ENCODE results near the gene GRAMD2B. TPM values are rescaled to one million over a fixed set of nuclear protein-coding genes. Genes with fewer than 3 reads are reported as not detected.

GRAMD2B gene
- total RNA-seq, 1 donor from 2014 or later, result 11.0 TPM

- Mint-ChIP-seq H3K27ac (peak overlapping the region; percentile 26), H3K4me1 (peaks cover 30% of the 10 kb centered on the region)
- no peak overlapping the region for H2AFZ ChIP-seq (replicated peaks)
Observed at GRCh38 chr5:126508251-126508961, 85.2 kb downstream of the GRAMD2B start.

GRCh38 chr5:126508962-126509279, 85.7 kb downstream of the GRAMD2B start:
- peaks cover 9% of the 10 kb centered on the region for H3K27me3 Mint-ChIP-seq (ENCODE audit: insufficient read depth, low read depth)
- Histone ChIP-seq H3K27ac (no peak overlapping the region), H3K4me3 (no peak overlapping the region), H3K9me3 (ENCODE audit: low read depth) (no peaks in the 10 kb centered on the region), H3K4me1 (no peaks in the 10 kb centered on the region), H3K4me2 (no peak overlapping the region), H3K27me3 (no peaks in the 10 kb centered on the region), H3K79me2 (ENCODE audit: low read depth) (no peaks in the 10 kb centered on the region), H2AFZ (replicated peaks) (no peak overlapping the region), H3K36me3 (no peaks in the 10 kb centered on the region), H4K20me1 (ENCODE audit: low read depth) (no peaks in the 10 kb centered on the region), H3F3A (ENCODE audit: low read depth) (no peaks in the 10 kb centered on the region), H3K9ac (no peak overlapping the region)
- TF ChIP-seq CTCF (IDR thresholded peaks at IDR 0.05) (no peak), EZH2 (IDR thresholded peaks at IDR 0.05) (no peak)
- H3K9me3 Mint-ChIP-seq, result peaks cover 10% of the 10 kb centered on the region
- H3K36me3 Mint-ChIP-seq, result peaks cover 1% of the 10 kb centered on the region
- H3K27ac Mint-ChIP-seq, result no peak overlapping the region
- H3K4me3 Mint-ChIP-seq, result no peak overlapping the region
- peaks cover 30% of the 10 kb centered on the region for H3K4me1 Mint-ChIP-seq
- no peak for DNase-seq (ENCODE audit: low spot score)

More at GRCh38 chr5:126508251-126508961, 85.2 kb downstream of the GRAMD2B start:
- H3F3A ChIP-seq (ENCODE audit: low read depth), result no peaks in the 10 kb centered on the region
- peaks cover 10% of the 10 kb centered on the region for H3K9me3 Mint-ChIP-seq
- no peaks in the 10 kb centered on the region for H3K27me3 ChIP-seq
- no peak overlapping the region for H3K27ac ChIP-seq
- no peaks in the 10 kb centered on the region for H3K79me2 ChIP-seq (ENCODE audit: low read depth)
- H3K36me3 ChIP-seq, result no peaks in the 10 kb centered on the region
- H4K20me1 ChIP-seq (ENCODE audit: low read depth), result no peaks in the 10 kb centered on the region
- H3K36me3 Mint-ChIP-seq, result peaks cover 1% of the 10 kb centered on the region
- H3K4me1 ChIP-seq, result no peaks in the 10 kb centered on the region
- no peak overlapping the region for H3K9ac ChIP-seq
- no peak overlapping the region for H3K4me3 ChIP-seq
- peaks cover 9% of the 10 kb centered on the region for H3K27me3 Mint-ChIP-seq (ENCODE audit: insufficient read depth, low read depth)
- H3K4me2 ChIP-seq, result no peak overlapping the region
- TF ChIP-seq CTCF (IDR thresholded peaks at IDR 0.05), result no peak
- no peak for TF ChIP-seq EZH2phosphoT487 (IDR thresholded peaks at IDR 0.05)
- TF ChIP-seq EZH2 (IDR thresholded peaks at IDR 0.05), result no peak
- no peak for DNase-seq (ENCODE audit: low spot score)
- H3K4me3 Mint-ChIP-seq, result no peak overlapping the region
- H3K9me3 ChIP-seq (ENCODE audit: low read depth), result no peaks in the 10 kb centered on the region

- no peaks in the 10 kb centered on the region for H3K9me3 ChIP-seq (ENCODE audit: low read depth)
- no peak overlapping the region for H2AFZ ChIP-seq (replicated peaks)
- H3K4me3 ChIP-seq, result no peak overlapping the region
- Mint-ChIP-seq H3K36me3 (peaks cover 1% of the 10 kb centered on the region), H3K4me3 (no peak overlapping the region), H3K27me3 (ENCODE audit: insufficient read depth, low read depth) (peaks cover 9% of the 10 kb centered on the region), H3K9me3 (peaks cover 10% of the 10 kb centered on the region), H3K27ac (no peak overlapping the region), H3K4me1 (peaks cover 28% of the 10 kb centered on the region)
- no peaks in the 10 kb centered on the region for H3K27me3 ChIP-seq
- DNase-seq (ENCODE audit: low spot score), result no peak
- H3K4me1 ChIP-seq, result no peaks in the 10 kb centered on the region
- no peak overlapping the region for H3K9ac ChIP-seq
- H4K20me1 ChIP-seq (ENCODE audit: low read depth), result no peaks in the 10 kb centered on the region
- H3F3A ChIP-seq (ENCODE audit: low read depth), result no peaks in the 10 kb centered on the region
- no peak for TF ChIP-seq EZH2phosphoT487 (IDR thresholded peaks at IDR 0.05)
- TF ChIP-seq CTCF (IDR thresholded peaks at IDR 0.05), result no peak
- no peak for TF ChIP-seq EZH2 (IDR thresholded peaks at IDR 0.05)
- no peaks in the 10 kb centered on the region for H3K36me3 ChIP-seq
- H3K4me2 ChIP-seq, result no peak overlapping the region
- H3K27ac ChIP-seq, result no peak overlapping the region
- no peaks in the 10 kb centered on the region for H3K79me2 ChIP-seq (ENCODE audit: low read depth)
Observed at GRCh38 chr5:126509339-126509738, 86.1 kb downstream of the GRAMD2B start.
